Urinary bladder (tissue), 4 donors: ENCODE measurements around the gene PABPC4L. TPM values are rescaled to one million over a fixed set of nuclear protein-coding genes. Genes with fewer than 3 reads are reported as not detected.
A peak's percentile ranks its signal among the peaks of the same experiment; 100 is the strongest.
"Not testable (repeated sequence)": the region's sequence is repeated elsewhere in the genome, so short reads cannot be mapped to it uniquely, and the experiment has no call there.

Experiments used
- DNase-seq: peaks from one replicate; pipeline ENCODE4 v3.0.0-alpha.2; 2015; ENCODE audit errors: extremely low spot score
- H3K27ac ChIP-seq: one replicate; pipeline ENCODE4 v1.5.1; 2013; ENCODE audit warnings: low read depth, mild to moderate bottlenecking, moderate library complexity
- H3K36me3 ChIP-seq: one replicate; pipeline ENCODE4 v1.6.1; 2013; ENCODE audit warnings: mild to moderate bottlenecking, moderate library complexity; ENCODE audit not compliant: insufficient read depth
- H3K4me1 ChIP-seq: one replicate; pipeline ENCODE4 v1.6.1; 2013; ENCODE audit warnings: mild to moderate bottlenecking, moderate library complexity; ENCODE audit not compliant: insufficient read depth
- H3K4me3 ChIP-seq: one replicate; pipeline ENCODE4 v1.5.1; 2013; ENCODE audit warnings: low read depth, low read length
- WGBS: extraction: QIAGEN DNeasy Blood & Tissue Kit; methylation state at CpG from one replicate; pipeline ENCODE4 v1.1.7; 2013; 5-methylcytosine and 5-hydroxymethylcytosine counted together
- polyA plus RNA-seq: library from polyadenylated mRNA; stranded (reverse); fragments of 200-250 nt; gene quantifications from one replicate; pipeline ENCODE4 v1.2.3, GENCODE V29; 2013
- total RNA-seq: library from RNA; depleted of rRNA; stranded (reverse); fragments of >200 nt; gene quantifications from one replicate; pipeline ENCODE4 v1.2.3, GENCODE V29; 2014
- donor health status: healthy with polysubstance abuse.
- donor health status: healthy.

The PABPC4L gene
- total RNA-seq: 24.7 TPM
- polyA plus RNA-seq: 1.6 TPM

DNA sequence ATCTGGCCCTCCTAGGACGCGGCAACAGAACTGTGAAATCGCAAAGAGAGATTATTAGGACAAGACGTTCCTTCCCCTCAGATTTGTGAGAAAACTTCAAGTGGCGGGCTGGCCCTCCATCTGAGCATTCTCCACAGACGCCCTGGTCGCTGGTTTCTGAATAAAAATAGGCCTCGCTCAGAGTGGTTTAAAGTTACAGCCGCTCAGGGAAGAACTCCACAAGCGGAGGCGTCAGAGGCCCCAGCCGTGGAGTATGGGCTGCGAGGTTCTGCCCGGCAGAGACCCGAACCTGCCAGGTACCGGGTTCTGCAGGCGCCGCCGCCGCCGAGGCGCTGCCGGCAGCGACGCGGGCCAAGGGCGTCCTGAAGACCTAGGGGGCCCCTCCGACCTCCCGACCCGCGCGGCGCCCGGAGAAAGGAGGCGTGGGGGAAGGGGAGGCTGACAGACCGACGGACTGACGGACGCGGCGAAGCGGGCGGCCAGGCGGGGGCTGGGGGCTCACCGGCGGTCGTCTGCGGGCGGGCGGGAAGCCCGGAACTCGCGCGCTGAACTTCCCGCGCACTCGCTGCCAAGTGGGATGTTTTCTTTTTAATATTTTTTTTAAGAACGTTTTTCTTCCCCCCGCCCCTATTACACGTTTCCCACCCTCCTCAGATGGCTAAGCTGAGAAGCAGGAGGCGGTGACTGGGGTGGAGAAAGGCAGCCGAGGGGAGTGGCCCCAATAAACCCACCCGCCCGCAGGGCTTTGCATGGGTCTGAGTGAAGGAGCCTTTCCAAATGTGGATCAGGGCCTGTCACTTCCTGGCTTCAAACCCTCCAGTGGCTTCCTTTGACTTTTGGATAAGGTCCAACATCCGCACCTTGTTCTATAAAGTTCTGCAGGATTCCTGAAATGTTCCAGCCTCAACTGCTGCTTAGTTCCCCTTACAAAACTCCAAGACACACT, at the start of gene PABPC4L:
Gene PABPC4L, minus strand, starts transcription at position 574 of the 946 bp plus-strand sequence. CDS start 770 bp downstream, outside the sequence.
- H3K27ac ChIP-seq: no peak within 1 kb of the TSS
- H3K4me1 ChIP-seq: no peaks in the 10 kb centered on the region
- 2% methylated on average over 65 of the region's 65 CpGs for WGBS
- no peaks in the 10 kb centered on the region for H3K36me3 ChIP-seq
- peak; percentile 61 for DNase-seq
- H3K4me3 ChIP-seq: peak within 1 kb of the TSS; percentile 66

DNA sequence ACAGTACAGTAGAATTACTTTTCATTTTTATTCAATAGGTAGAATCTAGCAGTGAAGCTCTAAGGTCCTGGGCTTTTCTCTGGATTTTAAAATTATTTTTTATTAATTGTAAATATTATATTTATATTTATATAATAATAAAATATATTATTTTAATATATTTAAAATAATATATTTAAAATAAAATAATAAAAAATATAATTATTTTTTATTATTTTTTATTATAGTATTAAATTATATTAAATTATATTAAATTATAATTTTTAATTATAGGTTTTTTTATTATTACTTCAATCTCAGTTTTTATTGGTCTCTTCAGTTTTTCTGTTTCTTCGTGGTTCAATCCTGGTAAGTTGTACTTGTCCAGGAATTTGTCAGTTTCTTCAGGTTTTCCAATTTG, 49.7 kb upstream of the PABPC4L start:
- Histone ChIP-seq H3K27ac (no peak overlapping the region), H3K4me1 (no peaks in the 10 kb centered on the region), H3K4me3 (no peak overlapping the region), H3K36me3 (no peaks in the 10 kb centered on the region)
- WGBS: 91% methylated on average over 1 of the region's 1 CpG
- DNase-seq: no peak

DNA sequence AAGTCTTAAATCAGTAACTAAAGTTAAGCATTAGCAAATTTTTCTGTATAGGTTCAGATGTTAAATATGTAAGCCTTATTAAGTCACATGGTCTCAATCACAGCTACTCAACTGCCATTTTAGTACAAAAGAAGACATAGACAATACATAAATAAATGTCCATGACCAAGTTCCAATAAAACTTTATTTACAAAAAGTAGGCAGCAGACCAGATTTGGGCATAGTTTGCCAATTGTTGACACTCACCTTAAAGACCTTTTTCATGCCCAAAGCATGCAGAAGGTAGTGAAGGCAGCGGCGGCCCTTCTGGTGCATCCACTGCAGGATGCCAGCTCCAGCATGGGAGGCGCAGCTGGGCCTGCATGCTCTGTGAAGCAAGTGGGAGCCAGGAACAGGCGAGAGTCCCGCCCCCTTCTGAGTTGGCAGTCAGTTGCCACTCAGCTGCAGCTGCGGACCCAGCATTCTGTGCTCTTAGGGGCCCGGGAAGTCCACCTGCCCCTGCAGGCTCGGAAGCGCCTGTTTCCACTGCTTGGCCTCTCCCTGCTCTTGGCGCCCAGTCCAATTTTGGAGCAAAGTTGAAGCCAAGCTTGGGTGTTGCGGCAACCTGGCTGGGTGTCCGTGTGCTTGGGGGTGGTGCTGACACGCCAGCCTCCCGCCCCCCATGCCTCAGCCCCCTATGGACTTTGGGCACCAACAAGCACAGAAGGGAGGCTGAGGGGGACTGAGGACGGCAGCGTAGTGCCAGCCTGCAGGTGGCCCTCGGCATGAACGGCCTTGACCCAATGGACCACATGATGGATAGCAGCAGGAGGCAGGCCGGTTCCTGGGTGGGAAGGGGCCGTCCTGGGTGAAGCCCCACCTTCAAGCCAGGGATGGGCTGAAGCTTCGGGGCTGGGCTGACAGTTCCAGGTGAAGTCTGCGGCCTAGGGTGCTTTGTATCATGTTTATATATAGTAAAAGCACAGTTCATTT, 42.4 kb upstream of the PABPC4L start:
- no peak overlapping the region for H3K4me3 ChIP-seq
- no peak for DNase-seq
- 97% methylated on average over 22 of the region's 22 CpGs for WGBS
- no peak overlapping the region for H3K27ac ChIP-seq
- H3K4me1 ChIP-seq: no peaks in the 10 kb centered on the region
- H3K36me3 ChIP-seq: no peaks in the 10 kb centered on the region

DNA sequence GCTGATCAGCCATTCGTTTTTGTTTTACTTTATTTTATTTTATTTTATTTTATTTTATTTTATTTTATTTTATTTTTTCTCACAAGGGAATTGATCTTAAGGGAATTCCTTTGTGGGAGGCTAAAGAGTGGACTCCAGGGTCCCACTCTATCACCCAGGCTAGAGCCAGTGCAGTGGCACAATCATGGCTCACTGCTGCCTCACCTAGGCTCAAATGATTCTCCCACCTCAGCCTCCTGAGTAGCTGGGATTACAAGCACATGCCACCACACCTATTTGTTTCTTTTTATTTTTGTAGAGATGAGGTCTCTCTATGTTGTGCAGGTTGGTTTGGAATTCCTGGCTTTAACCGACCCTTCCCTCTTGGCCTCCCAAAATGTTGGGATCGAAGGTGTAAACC, 17.5 kb upstream of the PABPC4L start:
- 92% methylated on average over 3 of the region's 3 CpGs for WGBS
- Histone ChIP-seq H3K4me1 (no peaks in the 10 kb centered on the region), H3K27ac (no peak overlapping the region), H3K36me3 (no peaks in the 10 kb centered on the region), H3K4me3 (no peak overlapping the region)
- no peak for DNase-seq

DNA sequence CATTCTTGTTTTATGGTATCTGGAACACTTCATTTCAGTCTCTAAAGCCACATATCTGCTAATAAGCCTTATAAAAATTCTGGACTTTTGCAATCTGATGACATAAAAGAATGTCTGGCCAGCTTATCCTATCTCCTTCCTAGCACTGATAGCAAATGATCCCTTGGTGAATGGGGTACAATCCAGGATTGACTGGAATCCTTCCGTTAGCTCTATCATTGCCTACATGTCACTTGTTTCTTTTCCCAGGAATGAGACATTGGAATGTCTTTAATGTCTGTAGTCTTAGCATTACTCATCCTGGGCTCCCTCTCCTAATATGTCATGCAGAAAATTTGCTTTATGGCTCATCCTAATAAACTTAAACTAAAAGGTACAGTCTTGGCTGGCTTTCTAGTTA, 14.8 kb upstream of the PABPC4L start:
- Histone ChIP-seq H3K36me3 (no peaks in the 10 kb centered on the region), H3K27ac (no peak overlapping the region), H3K4me1 (no peaks in the 10 kb centered on the region), H3K4me3 (no peak overlapping the region)
- DNase-seq: no peak
- 30% methylated on average over 1 of the region's 1 CpG for WGBS

DNA sequence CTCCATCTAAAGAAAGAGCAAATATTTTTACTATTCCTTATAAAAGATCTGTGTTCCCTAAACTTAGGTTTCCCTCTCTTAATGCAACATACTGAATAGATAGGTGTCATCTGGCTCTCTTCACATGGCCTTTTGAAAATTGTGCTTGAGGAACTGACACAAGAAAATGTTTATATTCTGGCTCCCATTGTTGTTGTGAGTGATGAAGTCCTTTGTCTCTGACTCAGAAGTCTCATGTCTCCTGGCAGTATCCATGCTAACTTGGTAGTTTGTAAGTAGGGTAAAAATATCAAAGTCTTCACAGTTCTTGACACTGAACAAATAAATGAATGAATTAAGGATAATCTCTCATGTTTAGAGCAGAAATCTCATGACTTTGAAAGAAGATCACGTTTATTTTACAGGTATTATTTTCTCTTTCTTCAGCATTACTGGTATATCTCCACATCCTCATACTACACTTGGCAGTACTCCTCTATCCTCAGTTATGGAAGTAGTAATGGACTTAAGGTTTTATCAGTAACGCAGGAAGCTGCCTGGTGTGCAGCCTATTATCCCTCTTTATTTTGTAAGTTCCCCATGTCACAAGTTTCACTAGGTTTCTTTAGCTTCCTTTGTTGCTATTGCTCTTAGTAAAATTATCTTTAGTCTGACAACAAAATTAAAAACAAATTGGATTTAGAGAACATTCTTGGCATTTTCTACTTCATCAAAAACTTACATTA, 14.2 kb upstream of the PABPC4L start:
- no peaks in the 10 kb centered on the region for H3K36me3 ChIP-seq
- H3K27ac ChIP-seq: no peak overlapping the region
- H3K4me3 ChIP-seq: no peak overlapping the region
- 14% methylated on average over 2 of the region's 2 CpGs for whole genome bisulfite sequencing
- no peaks in the 10 kb centered on the region for H3K4me1 ChIP-seq
- no peak for DNase-seq

DNA sequence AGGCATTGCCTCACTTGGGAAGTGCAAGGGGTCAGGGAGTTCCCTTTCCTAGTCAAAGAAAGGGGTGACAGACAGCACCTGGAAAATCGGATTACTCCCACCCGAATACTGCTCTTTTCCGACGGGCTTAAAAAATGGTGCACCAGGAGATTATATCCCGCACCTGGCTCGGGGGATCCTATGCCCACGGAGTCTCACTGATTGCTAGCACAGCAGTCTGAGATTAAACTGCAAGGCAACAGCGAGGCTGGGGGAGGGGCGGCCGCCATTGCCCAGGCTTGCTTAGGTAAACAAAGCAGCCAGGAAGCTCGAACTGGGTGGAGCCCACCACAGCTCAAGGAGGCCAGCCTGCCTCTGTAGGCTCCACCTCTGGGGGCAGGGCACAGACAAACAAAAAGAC, 6.4 kb upstream of the PABPC4L start:
- DNase-seq, H3K27ac ChIP-seq, H3K4me1 ChIP-seq, H3K4me3 ChIP-seq, H3K36me3 ChIP-seq: not testable (repeated sequence)
- WGBS: 96% methylated on average over 11 of the region's 11 CpGs

DNA sequence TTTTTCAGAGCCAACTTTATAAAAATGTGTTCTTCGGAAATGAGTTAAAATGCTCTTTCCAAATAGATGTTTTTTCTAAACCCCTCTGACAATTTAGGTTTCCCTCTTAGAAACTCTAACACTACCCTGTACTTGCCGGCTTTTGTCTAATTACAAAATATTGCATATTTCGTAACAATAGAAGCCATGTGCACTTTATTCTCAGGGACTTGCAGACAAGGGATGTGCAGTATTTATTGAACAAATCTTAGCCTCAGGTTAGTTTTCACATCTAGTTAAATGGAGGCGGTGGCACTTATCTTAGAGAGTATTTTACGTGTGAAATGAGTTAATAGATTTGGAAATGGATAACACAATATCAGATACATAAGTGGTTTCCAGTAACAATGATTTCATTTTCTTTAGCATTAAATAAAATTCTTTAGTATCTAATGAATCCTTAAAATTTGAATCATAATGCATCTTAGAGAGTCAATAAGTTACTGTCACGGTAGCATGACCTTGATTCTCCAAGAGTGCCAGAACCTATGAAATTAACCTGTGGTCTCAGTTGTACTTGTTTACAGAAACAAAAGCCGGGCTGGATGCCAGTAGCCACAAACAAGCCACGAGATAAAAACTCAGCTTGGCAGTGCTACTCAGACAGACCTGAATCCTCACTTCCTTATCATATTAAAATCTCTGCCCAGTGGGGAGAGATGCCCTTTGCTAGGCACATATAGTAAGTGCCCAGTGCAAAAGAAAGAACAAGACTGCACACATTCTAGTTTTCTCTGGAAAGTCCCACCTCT, 772 bp upstream of the PABPC4L start:
- no peak overlapping the region for H3K27ac ChIP-seq
- no peaks in the 10 kb centered on the region for H3K36me3 ChIP-seq
- H3K4me3 ChIP-seq: no peak overlapping the region
- WGBS: 38% methylated on average over 8 of the region's 8 CpGs
- DNase-seq: no peak
- H3K4me1 ChIP-seq: no peaks in the 10 kb centered on the region

DNA sequence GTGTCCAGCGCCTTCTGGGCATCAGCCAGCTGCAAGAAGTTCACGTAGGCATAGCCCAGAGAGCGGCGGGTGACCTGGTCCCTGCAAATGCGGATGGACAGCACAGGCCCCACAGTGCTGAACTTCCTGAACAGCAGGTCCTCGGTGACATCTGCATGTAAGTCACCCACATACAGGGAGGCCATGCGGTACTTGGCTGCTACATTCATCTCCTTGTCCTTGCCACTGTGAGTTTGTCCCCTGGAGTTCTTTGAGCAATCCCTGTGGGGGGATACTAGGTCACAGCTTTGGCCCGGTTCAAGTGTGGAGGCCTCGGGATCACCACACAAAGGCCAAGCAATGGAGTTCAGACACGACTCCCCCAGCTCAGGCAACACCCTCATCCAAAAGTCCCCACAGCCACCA, 776 bp downstream of the PABPC4L start:
- WGBS: 67% methylated on average over 10 of the region's 10 CpGs
- no peak overlapping the region for H3K27ac ChIP-seq
- no peak for DNase-seq

DNA sequence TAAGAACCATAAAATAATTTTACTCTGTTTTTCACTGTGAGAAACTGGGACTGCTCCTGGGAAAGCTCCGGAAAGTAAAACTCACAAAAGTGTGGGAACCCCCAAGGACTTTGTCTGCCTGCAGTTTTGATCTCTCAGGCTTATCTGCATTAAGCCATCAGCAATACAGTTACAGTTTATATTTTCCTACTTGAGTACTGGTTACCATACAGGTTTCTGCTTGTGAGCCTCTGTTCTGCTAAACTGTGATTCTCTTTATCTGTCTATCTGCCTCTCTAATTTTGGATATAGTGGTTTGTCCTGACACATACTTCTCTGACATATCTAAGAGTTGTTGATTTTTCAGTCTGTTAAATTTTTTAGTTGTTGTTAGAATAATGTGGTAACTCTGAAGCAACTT, 11.6 kb downstream of the PABPC4L start:
- no peak for DNase-seq
- no peaks in the 10 kb centered on the region for H3K36me3 ChIP-seq
- no peak overlapping the region for H3K4me3 ChIP-seq
- H3K27ac ChIP-seq: no peak overlapping the region
- H3K4me1 ChIP-seq: no peaks in the 10 kb centered on the region
- 0% methylated on average over 1 of the region's 1 CpG for WGBS

More for the DNA sequence above, 776 bp downstream of the PABPC4L start:
- Histone ChIP-seq H3K4me3 (peak overlapping the region; percentile 66), H3K36me3 (no peaks in the 10 kb centered on the region), H3K4me1 (no peaks in the 10 kb centered on the region)

DNA sequence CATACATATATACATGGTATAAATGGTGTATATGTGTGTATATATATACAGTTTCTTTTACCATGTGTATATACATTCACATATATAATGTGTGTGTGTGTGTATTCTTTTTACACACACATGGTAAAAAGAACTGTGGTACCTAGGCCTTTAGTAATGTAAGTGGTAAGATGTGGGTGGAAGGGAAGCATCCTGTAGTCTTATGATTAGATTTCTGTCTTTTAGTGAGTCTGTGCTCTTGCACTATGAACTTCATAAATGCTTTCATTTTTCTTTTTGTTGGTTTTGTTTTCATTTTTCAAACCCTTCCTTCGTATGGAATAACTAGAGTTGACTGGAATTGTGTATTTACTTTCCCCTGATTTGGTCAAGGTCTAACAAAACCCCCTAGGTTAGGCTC, 12.1 kb downstream of the PABPC4L start:
- H3K36me3 ChIP-seq: no peaks in the 10 kb centered on the region
- DNase-seq: no peak

DNA sequence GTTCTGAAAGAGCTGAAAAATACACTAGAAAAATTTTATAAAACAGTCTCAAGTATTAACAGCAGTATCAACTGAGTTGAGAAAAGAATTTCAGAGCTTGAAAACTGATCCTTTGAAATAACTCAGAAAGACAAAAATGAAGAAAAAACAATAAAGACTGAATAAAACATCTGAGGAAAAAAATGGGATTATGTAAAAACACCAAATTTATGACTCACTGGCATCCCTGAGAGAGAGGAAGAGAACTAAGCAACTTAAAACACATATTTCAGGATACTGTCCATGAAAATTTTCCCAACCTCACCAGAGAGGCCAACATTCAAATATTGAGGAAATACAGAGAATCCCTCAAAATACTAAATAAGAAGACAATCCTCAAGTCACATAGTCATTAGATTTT, 22.9 kb downstream of the PABPC4L start:
- Histone ChIP-seq H3K27ac (no peak overlapping the region), H3K36me3 (no peaks in the 10 kb centered on the region), H3K4me3 (no peak overlapping the region), H3K4me1 (no peaks in the 10 kb centered on the region)
- no peak for DNase-seq

More for the DNA sequence above, 12.1 kb downstream of the PABPC4L start:
- H3K4me3 ChIP-seq: no peak overlapping the region
- 76% methylated on average over 1 of the region's 1 CpG for WGBS
- no peaks in the 10 kb centered on the region for H3K4me1 ChIP-seq
- no peak overlapping the region for H3K27ac ChIP-seq
